Hematopoietic multipotent progenitor cell treated with erythropoietin and hydrocortisone succinate and interleukin-3 and kit ligand, for 4 days (in vitro differentiated cells): ENCODE measurements around the gene KIF5A.

Source experiments
- DNase-seq: peaks from one replicate; pipeline ENCODE4 v3.0.0-alpha.2; 2015

KIF5A gene

GRCh38 chr12:57535764-57536596, 13.9 kb upstream of the KIF5A start:
- DNase-seq: no peak

GRCh38 chr12:57536597-57536942, 13.3 kb upstream of the KIF5A start:
- no peak for DNase-seq

DNA sequence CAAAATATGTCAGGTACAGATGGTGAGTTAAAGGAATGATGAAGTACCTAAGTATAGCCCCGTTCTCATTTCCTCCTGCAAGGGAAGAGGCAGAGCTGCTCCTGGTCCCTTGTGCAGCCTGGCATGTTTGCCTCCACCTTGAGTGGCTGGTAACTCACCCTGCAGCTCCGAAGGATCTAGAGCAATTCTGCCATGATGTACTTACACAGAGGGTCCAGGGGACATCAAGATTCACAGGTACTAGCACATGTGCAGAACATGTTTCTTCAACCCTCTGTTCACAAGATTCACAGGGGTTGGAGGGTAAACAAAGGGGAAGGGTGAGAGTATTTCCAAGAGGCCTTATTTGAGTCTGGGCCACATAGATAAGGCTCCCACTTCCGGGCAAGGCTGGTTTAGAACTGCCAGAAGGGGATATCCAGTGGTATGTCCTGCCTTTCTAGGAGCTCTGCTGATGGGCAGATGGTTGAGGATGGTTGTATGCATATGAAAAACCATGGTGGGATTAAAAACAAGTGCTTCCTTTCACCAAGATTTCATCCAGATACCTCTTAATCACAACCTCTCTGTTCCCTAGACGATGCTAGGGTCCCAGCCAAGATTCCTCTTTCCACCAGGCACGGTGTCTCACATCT, 10.6 kb upstream of the KIF5A start:
- peak; percentile 96 for DNase-seq

- DNase-seq: no peak
These were observed 8.8 kb upstream of the KIF5A start for GRCh38 chr12:57541001-57541400.

DNA sequence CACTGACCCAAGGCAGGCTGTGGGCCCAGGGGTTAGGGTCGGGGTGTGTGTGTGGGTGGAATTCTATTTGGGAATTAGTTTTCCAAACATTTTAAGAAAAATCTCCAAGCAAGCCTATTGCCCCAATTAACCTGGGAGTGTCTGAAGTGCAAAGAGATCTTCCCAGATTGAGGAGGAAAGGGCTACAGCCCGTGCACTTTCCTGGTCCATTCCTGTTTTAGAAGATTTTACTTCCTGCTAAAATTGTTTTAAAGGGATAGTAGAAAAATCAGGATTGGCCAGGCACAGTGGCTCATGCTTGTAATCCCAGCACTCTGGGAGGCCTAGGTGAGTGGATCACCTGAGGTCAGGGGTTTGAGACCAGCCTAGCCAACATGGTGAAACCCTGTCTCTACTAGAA, 8.1 kb upstream of the KIF5A start:
- no peak for DNase-seq

- DNase-seq: peak; percentile 41
These were observed 6.3 kb upstream of the KIF5A start for GRCh38 chr12:57543581-57543980.

DNA sequence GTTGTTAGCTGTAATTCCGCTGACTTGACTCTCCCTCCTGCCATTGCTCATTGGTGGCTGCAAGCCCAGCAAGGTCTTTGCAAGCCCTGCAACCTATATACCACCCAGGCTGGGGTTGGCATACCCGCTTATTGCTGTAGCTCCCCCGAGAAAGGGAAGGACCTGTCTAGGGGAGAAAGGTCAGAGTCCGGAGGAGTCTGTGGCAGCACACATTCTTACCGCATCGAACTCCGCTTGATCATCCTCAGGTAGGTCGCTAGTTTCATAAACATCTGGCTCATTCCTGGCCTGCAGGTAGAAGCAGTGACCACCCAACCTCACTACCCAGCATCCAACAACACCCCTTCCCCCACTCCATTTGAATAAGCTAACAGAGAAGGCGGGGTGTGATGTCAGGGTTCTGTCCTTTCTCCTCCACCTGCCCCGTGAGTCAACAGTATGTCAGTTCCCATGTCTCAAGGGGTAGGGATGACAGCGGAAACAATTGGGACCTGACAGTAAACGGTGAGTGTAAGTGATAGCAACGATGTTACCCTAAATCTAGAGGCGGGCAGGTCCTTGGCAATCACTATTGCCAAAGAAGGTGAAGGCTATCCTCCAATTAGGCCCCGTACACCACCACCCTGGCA, 3.9 kb upstream of the KIF5A start:
- DNase-seq: no peak

- peak; percentile 99 for DNase-seq
These were observed 3.2 kb upstream of the KIF5A start, which contains the start of gene DCTN2 for GRCh38 chr12:57546438-57547287. TSS of gene DCTN2 (minus strand) at chr12:57547192. CDS start at chr12:57547063, 129 bp downstream.

DNA sequence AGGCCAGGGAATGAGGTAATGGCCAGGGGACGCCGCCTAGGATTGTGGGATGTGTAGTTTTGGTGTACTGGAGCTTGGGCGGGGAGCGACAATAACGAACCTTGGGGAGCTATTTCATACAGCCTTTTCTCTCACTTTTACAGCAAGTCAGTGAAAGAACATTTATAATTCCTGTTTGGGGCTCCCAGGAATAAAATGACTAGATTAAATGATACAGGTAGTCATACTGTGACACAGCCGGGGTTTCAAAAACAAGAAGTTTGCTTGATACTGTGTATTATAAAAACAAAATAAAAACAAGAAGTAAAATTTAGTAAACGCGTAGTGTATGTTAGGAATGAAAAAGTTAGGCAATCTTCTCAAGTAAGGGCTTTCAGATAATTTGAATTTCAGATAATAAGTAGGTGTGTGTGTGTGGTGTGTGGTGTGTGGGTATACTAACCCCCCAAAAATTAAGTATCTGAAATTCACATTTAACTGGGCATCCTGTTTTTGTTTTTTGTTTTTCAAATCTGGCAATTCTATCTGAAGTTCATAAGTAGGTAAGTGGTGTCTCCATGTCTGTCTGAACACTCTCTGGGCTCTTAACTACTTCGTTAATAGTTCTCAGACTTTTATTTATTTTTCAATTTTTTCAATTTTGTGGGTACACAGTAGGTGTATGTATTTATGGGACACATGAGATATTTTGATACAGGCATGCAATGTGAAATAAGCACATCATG, 2.4 kb upstream of the KIF5A start:
- no peak for DNase-seq

DNA sequence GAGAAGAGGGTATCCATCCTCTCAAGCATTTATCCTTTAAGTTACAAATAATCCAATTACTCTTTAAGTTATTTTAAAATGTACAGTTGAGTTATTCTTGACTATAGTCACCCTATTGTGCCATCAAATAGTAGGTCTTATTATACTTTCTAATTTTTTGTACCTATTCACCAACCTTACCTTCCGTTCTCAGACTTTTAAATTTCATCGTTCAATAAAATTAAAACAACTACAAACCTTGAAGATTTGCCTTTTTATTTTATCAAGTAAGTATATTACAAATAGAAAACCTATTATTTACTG, 1.9 kb upstream of the KIF5A start:
- no peak for DNase-seq

DNA sequence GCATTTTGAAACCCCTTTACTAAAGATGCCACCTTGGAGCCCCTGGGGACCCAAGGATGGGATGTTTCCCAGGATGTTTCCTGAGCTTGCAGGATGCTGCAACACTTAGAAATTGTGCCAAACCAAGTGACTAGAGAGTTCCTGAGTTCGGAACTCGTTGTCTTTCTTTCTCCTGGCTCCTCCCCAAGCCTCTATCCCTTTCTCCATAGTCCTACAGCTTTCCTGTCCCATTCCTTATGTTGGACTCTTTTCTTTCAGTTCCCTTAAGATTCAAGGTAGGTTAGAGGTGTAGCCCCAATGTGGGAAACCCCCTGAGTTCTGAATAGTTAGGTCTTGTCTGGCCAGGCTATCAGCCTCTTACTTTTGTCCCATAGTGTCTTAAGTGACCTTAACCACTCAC, 1.4 kb upstream of the KIF5A start:
- no peak for DNase-seq

DNA sequence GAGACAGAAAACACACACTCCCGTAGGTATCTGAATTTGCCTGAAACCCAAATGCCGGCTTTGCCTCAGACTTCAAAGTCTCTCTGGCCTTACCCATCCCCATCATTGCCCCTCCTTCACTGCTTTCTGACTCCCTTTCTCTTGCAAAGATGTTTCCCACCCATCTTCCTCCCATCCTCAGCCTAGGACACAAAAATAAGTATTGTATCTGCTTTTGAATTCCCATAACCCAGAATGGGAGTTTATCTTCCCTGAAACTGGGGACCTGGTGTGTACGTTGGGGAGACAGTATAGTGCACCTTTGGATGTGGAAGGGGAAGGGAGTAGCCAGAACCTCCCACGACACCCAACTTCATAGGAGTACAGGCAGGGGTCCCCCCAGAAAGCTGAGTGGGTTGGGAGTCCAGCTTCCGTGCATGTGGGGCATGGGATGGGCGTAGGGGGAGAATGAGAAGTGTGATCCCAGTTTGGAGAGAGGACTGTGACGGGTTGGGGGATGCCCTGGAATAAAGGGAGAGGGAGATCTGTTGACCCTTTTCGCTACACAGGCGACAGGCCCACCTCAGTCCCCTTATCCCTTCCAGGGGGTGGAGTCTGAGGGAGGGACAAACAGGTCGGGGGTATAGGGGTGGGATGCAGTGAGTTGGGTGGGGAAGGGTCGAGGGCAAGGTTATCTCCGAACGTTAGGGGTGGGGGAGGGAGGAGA, 488 bp upstream of the KIF5A start:
- no peak for DNase-seq

DNA sequence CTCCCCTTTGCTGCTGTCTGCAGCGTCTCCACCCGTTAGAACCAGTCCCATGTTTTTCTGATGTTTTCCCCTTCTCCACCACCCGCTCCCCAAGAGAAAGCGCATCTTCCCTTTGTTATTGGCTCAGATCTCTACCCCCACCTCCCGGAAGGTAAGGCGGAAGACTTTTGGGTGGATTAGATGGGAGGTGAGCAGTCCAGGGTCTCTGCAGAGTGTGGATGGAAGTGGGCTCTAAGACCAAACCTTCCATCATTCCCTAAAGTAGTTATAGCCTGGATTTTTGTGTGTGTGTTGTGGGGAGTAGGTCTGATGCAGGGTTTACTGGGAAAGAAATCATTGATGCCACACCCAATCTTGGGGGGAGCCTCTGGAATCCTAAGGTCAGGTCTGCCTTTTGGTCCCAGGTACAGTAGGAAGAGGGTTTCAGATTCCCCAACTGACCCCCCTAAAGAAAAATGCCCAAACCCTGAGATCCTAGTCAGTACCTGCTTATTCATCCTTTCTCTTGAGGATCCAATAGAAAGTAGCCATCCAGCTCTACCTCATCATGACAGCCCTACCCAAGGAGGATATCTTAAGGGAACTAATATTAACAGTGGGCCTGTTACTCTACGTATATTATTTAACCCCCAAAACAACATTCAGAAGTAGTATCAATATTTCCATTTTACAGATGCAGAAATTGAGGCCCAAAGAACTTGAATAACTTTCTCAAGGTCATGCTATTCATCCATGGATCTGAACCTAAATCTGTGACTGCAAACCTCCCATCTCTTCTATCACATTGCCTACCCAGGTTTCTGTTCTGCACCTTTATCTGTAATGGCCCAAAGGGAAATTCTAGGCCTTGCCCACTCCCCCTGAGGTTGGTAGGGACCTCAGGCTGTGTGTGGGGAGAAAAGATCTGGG, 1.1 kb downstream of the KIF5A start:
- no peak for DNase-seq

- DNase-seq: no peak
These were observed 1.9 kb downstream of the KIF5A start for GRCh38 chr12:57551637-57552305.

- peak; percentile 53 for DNase-seq
These were observed 2.4 kb downstream of the KIF5A start for GRCh38 chr12:57552306-57552651.

DNA sequence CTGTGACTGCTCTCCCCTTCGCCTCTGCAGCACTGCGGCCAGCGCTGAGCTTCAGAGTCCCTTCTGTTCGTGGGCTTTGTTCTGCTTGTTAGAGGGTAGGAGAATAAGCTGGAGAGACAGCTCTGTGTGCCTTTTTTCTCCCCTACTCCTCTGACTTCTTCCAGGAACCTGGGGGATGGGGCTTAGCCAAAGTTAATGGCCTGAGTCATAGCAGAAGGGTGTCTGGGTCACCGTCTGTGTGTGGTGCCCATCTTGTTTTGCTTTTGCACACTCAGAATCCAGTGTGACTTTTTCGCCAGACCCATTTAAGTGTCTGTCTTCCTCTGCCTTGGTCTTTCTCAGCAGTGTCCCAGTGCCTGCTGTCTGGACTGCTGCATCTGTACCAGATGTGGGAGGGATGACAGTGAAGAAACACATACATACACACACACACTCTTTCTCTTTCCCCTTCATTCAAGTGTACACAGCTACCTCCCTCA, 3.0 kb downstream of the KIF5A start:
- no peak for DNase-seq

GRCh38 chr12:57553343-57554202, 3.7 kb downstream of the KIF5A start:
- no peak for DNase-seq

DNA sequence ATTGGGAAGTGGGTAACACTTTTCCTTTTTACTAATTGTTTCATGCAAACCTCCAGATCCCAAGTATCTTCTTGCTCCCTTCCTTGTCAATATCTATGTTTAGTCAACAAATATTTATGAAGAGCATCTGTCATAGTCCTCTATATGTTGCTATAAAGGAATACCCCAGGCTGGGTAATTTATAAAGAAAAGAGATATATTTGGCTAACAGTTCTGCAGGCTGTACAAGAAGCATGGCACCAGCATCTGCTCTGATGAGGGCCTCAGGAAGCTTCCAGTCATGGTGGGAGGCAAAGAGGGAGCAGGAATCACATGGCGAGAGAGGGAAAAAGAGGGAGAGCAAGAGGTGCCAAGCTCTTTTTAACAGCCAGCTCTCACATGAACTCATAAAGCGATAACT, 4.6 kb downstream of the KIF5A start:
- DNase-seq: no peak

DNA sequence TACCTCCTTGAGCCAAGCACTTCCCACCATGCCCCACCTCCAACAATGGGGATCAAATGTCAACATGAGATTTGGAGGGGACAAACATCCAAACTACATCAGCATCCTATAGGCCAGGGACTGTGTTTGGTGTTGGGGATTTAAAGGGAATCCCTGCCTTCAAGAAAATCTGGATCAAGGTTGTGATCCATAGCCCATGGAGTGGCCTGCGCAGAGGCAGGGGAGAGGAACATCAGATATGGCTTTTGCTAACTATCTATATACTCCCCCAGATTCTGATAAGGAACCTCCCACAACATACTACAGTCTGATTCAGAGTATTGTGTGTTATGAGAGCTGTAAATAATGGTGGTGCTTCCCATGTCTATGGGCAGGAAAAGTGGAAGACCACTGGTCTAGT, 5.1 kb downstream of the KIF5A start:
- no peak for DNase-seq
